ENCODE results near the gene ELL2.

ELL2 gene

GRCh38 chr5:95923918-95924544, 37.6 kb downstream of the ELL2 start:
- TF ChIP-seq, protein P1, sequence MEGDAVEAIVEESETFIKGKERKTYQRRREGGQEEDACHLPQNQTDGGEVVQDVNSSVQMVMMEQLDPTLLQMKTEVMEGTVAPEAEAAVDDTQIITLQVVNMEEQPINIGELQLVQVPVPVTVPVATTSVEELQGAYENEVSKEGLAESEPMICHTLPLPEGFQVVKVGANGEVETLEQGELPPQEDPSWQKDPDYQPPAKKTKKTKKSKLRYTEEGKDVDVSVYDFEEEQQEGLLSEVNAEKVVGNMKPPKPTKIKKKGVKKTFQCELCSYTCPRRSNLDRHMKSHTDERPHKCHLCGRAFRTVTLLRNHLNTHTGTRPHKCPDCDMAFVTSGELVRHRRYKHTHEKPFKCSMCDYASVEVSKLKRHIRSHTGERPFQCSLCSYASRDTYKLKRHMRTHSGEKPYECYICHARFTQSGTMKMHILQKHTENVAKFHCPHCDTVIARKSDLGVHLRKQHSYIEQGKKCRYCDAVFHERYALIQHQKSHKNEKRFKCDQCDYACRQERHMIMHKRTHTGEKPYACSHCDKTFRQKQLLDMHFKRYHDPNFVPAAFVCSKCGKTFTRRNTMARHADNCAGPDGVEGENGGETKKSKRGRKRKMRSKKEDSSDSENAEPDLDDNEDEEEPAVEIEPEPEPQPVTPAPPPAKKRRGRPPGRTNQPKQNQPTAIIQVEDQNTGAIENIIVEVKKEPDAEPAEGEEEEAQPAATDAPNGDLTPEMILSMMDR (IDR thresholded peaks at IDR 0.05; ENCODE audit: insufficient read depth, missing control alignments) = no peak
- DNase-seq (ENCODE audit: insufficient read length, low spot score) (no peak), FAIRE-seq (no peak)

GRCh38 chr5:95922798-95923197, 38.9 kb downstream of the ELL2 start:
- DNase-seq (ENCODE audit: insufficient read length, low spot score) = no peak
- no peak for FAIRE-seq
- TF ChIP-seq, protein P1 (IDR thresholded peaks at IDR 0.05; ENCODE audit: insufficient read depth, missing control alignments) = no peak

GRCh38 chr5:95921501-95921900, 40.1 kb downstream of the ELL2 start:
- TF ChIP-seq, protein P1 (IDR thresholded peaks at IDR 0.05; ENCODE audit: insufficient read depth, missing control alignments) = no peak
- no peak for FAIRE-seq
- no peak for DNase-seq (ENCODE audit: insufficient read length, low spot score)

DNA sequence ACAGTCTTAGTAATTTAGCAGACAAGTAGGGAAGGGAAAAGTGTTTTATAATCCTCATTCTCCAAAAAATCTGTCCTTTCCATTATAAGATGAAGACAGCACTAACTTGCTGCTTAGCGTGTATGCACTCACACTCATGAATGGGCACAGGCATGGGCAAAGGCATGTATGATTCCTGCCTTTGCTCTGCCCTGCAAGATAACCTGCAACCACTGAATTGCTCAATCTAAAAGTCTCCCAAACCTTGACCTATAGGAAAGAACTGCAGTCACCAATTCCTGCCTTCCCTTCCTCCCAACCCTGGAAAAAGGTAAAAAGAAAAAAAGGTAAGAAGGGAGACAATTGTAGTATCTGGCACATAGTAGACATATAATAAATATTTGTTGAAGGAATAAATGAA, 40.8 kb downstream of the ELL2 start:
- no peak for DNase-seq (ENCODE audit: insufficient read length, low spot score)
- no peak for FAIRE-seq
- TF ChIP-seq, protein P1 (IDR thresholded peaks at IDR 0.05; ENCODE audit: insufficient read depth, missing control alignments) = no peak

DNA sequence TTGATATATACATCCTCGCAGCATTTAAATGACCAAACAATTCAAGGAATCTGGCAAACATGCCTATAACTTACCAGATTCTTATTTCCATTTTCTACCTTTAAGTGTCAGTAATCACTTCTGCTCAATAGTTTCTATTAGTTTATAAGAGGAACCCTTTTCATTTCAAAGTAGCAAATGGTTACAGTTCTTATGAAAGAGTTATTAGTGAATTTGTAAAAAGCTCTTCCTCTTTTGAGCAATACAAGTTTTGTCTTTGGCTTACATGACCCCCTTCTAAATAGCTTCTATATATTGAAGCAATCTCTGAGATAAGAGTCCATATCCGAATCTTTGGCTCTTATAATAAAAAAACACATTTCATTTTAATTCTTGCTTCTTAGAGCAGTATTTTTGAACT, 42.0 kb downstream of the ELL2 start:
- FAIRE-seq (no peak), DNase-seq (ENCODE audit: insufficient read length, low spot score) (no peak)
- TF ChIP-seq, protein P1 (IDR thresholded peaks at IDR 0.05; ENCODE audit: insufficient read depth, missing control alignments) = no peak

GRCh38 chr5:95918421-95919006, 43.1 kb downstream of the ELL2 start:
- DNase-seq (ENCODE audit: insufficient read length, low spot score) (no peak), FAIRE-seq (no peak)
- TF ChIP-seq, protein P1 (IDR thresholded peaks at IDR 0.05; ENCODE audit: insufficient read depth, missing control alignments) = no peak

DNA sequence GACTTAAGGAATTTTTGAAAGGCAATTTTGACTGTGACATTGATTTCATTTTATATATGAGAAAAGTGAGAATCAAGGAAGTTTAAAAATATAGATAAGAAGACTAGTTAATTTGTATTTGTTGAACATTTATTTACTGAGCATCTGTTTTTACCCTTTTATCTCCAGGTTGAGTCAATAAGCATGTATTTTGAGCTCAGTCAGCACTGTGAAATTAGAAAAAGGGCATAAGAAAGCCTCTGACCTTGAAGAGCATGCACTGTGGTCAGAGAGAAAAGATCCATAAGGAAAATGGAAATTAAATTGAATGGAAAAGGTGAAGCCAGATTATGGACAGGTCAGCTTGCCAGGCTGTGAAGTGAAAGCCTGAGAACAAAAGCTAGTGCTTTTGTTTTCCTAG, 44.4 kb downstream of the ELL2 start:
- no peak for DNase-seq (ENCODE audit: insufficient read length, low spot score)
- FAIRE-seq = no peak
- TF ChIP-seq, protein P1 (IDR thresholded peaks at IDR 0.05; ENCODE audit: insufficient read depth, missing control alignments) = no peak
